ENCODE data around the gene XYLT1. TPM values are rescaled to one million over a fixed set of nuclear protein-coding genes. Genes with fewer than 3 reads are reported as not detected.

The XYLT1 gene
- total and polyA plus RNA-seq, 2 of the 13 experiments (the other 11 are each of a cell fraction or from before 2014, with no cell fraction given): not detected

- Histone ChIP-seq H3K36me3 (replicated peaks in 1 of 2; ENCODE audit: control insufficient read depth in 1 of 2, insufficient read depth in 2 of 2, low read length in 2 of 2) (no peaks in the 10 kb centered on the region), H3K4me2 (ENCODE audit: low read depth, low read length) (no peak overlapping the region), H3K27me3 (ENCODE audit: control insufficient read depth in 1 of 2, insufficient read depth in 2 of 2, low read length in 2 of 2) (peaks cover 0 to 53% of the 10 kb centered on the region in 2 experiments; a peak in 4 of 5 replicates), H3K4me1 (ENCODE audit: insufficient read depth, low read length) (no peaks in the 10 kb centered on the region), H4K20me1 (ENCODE audit: insufficient read depth, low read length) (no peaks in the 10 kb centered on the region), H2AFZ (ENCODE audit: low read length) (no peak overlapping the region), H3K27ac (ENCODE audit: extremely low read length, insufficient read depth, low read length) (no peak overlapping the region), H3K9ac (ENCODE audit: insufficient read depth, low read depth, low read length) (no peak overlapping the region), H3K9me3 (ENCODE audit: low read length) (no peaks in the 10 kb centered on the region), H3K79me2 (ENCODE audit: insufficient read depth, low read length) (no peaks in the 10 kb centered on the region), H3K4me3 (replicated peaks in 1 of 3; ENCODE audit: insufficient read depth in 1 of 3, low read depth in 2 of 3, low read length in 3 of 3) (no peak overlapping the region)
- in situ Hi-C loops (cut with HindIII; ENCODE audit: extremely low pct_ligation_motif_present, low pct_unique_long_range_greater_than_20kb) (no loop called here), intact Hi-C loops (cut with micrococcal nuclease; ENCODE audit: unreplicated experiment) (no loop called here)
- ChIA-PET POLR2A (no interaction called here), CTCF (ENCODE audit: low intra/inter-chr PET ratio, low total read pairs) (no interaction called here)
- no TSS peak for BruUV-seq (replicated peaks)
- TF ChIP-seq GTF2F1 (IDR thresholded peaks at IDR 0.05; ENCODE audit: low read length): no peak
- TF ChIP-seq DPF2 (CRISPR knock-in tag; IDR thresholded peaks at IDR 0.05; ENCODE audit: borderline replicate concordance, low read depth): no peak
- no peak for TF ChIP-seq ZSCAN9 (CRISPR knock-in tag; IDR thresholded peaks at IDR 0.05; ENCODE audit: borderline replicate concordance)
- TF ChIP-seq, protein P1, sequence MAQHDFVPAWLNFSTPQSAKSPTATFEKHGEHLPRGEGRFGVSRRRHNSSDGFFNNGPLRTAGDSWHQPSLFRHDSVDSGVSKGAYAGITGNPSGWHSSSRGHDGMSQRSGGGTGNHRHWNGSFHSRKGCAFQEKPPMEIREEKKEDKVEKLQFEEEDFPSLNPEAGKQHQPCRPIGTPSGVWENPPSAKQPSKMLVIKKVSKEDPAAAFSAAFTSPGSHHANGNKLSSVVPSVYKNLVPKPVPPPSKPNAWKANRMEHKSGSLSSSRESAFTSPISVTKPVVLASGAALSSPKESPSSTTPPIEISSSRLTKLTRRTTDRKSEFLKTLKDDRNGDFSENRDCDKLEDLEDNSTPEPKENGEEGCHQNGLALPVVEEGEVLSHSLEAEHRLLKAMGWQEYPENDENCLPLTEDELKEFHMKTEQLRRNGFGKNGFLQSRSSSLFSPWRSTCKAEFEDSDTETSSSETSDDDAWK (CRISPR knock-in tag; IDR thresholded peaks at IDR 0.05): no peak
- DNase-seq (ENCODE audit: low spot score) (no peak), FAIRE-seq (no peak), ATAC-seq (no peak)
Measured at GRCh38 chr16:17109413-17109812, 361.3 kb downstream of the XYLT1 start.

- Histone ChIP-seq H3K36me3 (replicated peaks in 1 of 2; ENCODE audit: control insufficient read depth in 1 of 2, insufficient read depth in 2 of 2, low read length in 2 of 2) (no peaks in the 10 kb centered on the region), H2AFZ (ENCODE audit: low read length) (no peak overlapping the region), H3K27me3 (ENCODE audit: control insufficient read depth in 1 of 2, insufficient read depth in 2 of 2, low read length in 2 of 2) (peaks cover 0 to 52% of the 10 kb centered on the region in 2 experiments; a peak in 4 of 5 replicates), H3K79me2 (ENCODE audit: insufficient read depth, low read length) (no peaks in the 10 kb centered on the region), H3K4me1 (ENCODE audit: insufficient read depth, low read length) (no peaks in the 10 kb centered on the region), H3K4me2 (ENCODE audit: low read depth, low read length) (no peak overlapping the region), H4K20me1 (ENCODE audit: insufficient read depth, low read length) (no peaks in the 10 kb centered on the region), H3K9ac (ENCODE audit: insufficient read depth, low read depth, low read length) (no peak overlapping the region), H3K27ac (ENCODE audit: extremely low read length, insufficient read depth, low read length) (no peak overlapping the region), H3K4me3 (replicated peaks in 1 of 3; ENCODE audit: insufficient read depth in 1 of 3, low read depth in 2 of 3, low read length in 3 of 3) (no peak overlapping the region), H3K9me3 (ENCODE audit: low read length) (no peaks in the 10 kb centered on the region)
- ATAC-seq (no peak), FAIRE-seq (no peak), DNase-seq (ENCODE audit: low spot score) (no peak)
- intact Hi-C loops (cut with micrococcal nuclease; ENCODE audit: unreplicated experiment) (no loop called here), in situ Hi-C loops (cut with HindIII; ENCODE audit: extremely low pct_ligation_motif_present, low pct_unique_long_range_greater_than_20kb) (no loop called here)
- CTCF ChIA-PET (ENCODE audit: low intra/inter-chr PET ratio, low total read pairs): no interaction called here
- WGBS (ENCODE audit: low lambda C conversion rate): 5% methylated on average over 16 of the region's 17 CpGs
- POLR2A ChIA-PET: no interaction called here
- BruUV-seq (replicated peaks): no TSS peak
- no peak for TF ChIP-seq ZNF816 (CRISPR knock-in tag; IDR thresholded peaks at IDR 0.05; ENCODE audit: borderline replicate concordance)
- TF ChIP-seq, protein P2, sequence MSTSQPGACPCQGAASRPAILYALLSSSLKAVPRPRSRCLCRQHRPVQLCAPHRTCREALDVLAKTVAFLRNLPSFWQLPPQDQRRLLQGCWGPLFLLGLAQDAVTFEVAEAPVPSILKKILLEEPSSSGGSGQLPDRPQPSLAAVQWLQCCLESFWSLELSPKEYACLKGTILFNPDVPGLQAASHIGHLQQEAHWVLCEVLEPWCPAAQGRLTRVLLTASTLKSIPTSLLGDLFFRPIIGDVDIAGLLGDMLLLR (CRISPR knock-in tag; IDR thresholded peaks at IDR 0.05): 0 out of 2 replicates have a peak, but pooled peaks have one; percentile 0
- TF ChIP-seq GATA4 (IDR thresholded peaks at IDR 0.05; ENCODE audit: borderline replicate concordance, low read depth): no peak
- TF ChIP-seq ATAD3A (CRISPR knock-in tag; IDR thresholded peaks at IDR 0.05): no peak
- TF ChIP-seq, protein P3, sequence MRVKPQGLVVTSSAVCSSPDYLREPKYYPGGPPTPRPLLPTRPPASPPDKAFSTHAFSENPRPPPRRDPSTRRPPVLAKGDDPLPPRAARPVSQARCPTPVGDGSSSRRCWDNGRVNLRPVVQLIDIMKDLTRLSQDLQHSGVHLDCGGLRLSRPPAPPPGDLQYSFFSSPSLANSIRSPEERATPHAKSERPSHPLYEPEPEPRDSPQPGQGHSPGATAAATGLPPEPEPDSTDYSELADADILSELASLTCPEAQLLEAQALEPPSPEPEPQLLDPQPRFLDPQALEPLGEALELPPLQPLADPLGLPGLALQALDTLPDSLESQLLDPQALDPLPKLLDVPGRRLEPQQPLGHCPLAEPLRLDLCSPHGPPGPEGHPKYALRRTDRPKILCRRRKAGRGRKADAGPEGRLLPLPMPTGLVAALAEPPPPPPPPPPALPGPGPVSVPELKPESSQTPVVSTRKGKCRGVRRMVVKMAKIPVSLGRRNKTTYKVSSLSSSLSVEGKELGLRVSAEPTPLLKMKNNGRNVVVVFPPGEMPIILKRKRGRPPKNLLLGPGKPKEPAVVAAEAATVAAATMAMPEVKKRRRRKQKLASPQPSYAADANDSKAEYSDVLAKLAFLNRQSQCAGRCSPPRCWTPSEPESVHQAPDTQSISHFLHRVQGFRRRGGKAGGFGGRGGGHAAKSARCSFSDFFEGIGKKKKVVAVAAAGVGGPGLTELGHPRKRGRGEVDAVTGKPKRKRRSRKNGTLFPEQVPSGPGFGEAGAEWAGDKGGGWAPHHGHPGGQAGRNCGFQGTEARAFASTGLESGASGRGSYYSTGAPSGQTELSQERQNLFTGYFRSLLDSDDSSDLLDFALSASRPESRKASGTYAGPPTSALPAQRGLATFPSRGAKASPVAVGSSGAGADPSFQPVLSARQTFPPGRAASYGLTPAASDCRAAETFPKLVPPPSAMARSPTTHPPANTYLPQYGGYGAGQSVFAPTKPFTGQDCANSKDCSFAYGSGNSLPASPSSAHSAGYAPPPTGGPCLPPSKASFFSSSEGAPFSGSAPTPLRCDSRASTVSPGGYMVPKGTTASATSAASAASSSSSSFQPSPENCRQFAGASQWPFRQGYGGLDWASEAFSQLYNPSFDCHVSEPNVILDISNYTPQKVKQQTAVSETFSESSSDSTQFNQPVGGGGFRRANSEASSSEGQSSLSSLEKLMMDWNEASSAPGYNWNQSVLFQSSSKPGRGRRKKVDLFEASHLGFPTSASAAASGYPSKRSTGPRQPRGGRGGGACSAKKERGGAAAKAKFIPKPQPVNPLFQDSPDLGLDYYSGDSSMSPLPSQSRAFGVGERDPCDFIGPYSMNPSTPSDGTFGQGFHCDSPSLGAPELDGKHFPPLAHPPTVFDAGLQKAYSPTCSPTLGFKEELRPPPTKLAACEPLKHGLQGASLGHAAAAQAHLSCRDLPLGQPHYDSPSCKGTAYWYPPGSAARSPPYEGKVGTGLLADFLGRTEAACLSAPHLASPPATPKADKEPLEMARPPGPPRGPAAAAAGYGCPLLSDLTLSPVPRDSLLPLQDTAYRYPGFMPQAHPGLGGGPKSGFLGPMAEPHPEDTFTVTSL (CRISPR knock-in tag; IDR thresholded peaks at IDR 0.05; ENCODE audit: borderline replicate concordance): no peak
- TF ChIP-seq RBM22 (optimal IDR thresholded peaks at IDR 0.05; ENCODE audit: low read length): no peak
Measured at GRCh38 chr16:17108596-17108995, 362.2 kb downstream of the XYLT1 start.

All from HepG2 (cell line).